ENCODE measurements around the gene FANK1.

DNA sequence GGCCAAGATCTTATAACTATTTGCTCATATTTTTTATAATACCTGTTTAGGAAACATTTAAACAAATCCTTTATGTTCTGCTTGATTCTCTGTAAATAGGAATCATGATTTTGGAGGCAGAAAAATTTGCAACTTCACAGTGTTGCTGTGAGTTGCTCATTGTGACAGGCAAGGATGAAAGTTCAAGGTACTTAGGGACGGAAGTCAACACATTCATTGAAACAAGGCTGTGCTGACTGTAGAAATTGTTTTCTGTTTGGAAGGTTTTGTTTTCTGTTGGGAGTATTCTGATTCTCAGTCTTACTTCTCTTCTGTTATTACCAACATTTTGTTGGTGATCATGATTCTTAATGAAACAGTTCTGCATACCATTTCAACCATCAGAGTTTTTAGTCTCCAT, 54.9 kb downstream of the FANK1 start:
- TF ChIP-seq, protein P1, sequence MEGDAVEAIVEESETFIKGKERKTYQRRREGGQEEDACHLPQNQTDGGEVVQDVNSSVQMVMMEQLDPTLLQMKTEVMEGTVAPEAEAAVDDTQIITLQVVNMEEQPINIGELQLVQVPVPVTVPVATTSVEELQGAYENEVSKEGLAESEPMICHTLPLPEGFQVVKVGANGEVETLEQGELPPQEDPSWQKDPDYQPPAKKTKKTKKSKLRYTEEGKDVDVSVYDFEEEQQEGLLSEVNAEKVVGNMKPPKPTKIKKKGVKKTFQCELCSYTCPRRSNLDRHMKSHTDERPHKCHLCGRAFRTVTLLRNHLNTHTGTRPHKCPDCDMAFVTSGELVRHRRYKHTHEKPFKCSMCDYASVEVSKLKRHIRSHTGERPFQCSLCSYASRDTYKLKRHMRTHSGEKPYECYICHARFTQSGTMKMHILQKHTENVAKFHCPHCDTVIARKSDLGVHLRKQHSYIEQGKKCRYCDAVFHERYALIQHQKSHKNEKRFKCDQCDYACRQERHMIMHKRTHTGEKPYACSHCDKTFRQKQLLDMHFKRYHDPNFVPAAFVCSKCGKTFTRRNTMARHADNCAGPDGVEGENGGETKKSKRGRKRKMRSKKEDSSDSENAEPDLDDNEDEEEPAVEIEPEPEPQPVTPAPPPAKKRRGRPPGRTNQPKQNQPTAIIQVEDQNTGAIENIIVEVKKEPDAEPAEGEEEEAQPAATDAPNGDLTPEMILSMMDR (IDR thresholded peaks at IDR 0.05; ENCODE audit: low read length): no peak
- TF ChIP-seq EZH2 (optimal IDR thresholded peaks at IDR 0.05; ENCODE audit: low read depth, low read length): no peak

Measured in MM.1S (cell line).